Effector CD4-positive, alpha-beta T cell (primary cell): ENCODE measurements around the gene CRY2.
"Not testable (repeated sequence)": the region's sequence is repeated elsewhere in the genome, so short reads cannot be mapped to it uniquely, and the experiment has no call there.

Experiments
- DNase-seq: peaks from one replicate; pipeline ENCODE4 v3.0.0-alpha.2; 2020

The CRY2 gene

DNA sequence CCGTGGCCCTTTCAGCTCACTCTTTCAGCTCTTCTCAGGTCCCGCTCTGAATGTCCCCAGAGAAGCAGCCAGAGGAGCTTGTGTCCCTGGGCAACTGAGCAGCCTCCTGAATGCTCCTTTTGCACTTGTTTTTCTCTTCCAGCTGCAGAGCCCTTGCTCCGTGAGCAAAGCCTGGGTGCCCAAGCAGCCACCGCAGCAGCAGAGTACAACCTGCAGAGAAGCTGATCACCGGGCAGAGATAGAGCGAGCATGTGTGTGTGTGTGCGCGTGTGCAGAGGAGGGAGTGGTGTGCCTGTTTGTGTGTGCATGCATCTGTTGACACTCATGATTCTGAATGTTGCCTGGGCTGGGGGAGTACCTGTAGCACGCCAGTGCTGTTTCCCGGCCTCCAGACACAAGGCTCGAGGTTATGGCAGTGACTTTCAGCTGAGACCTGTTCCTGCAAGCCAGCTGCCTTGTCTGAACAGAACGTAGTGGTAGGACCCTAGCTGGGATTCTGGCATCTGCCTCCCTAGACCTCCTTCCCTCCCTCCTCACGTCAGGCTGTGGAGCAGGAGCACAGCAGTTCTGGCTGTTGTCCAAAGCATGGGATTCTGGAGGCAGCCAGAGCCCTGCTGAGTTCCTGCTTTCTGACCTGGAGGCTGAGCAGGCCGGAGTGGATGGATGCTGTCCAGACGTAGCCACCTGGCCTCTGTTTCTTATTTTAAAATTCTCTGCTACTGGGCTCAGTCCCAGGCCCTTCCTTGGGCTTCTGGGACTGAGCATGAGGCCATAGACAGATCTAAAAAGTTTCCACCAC is 33.7 kb downstream of the CRY2 start:
- DNase-seq = no peak

- DNase-seq = no peak
Observed at GRCh38 chr11:45881708-45882368, 34.6 kb downstream of the CRY2 start.

DNA sequence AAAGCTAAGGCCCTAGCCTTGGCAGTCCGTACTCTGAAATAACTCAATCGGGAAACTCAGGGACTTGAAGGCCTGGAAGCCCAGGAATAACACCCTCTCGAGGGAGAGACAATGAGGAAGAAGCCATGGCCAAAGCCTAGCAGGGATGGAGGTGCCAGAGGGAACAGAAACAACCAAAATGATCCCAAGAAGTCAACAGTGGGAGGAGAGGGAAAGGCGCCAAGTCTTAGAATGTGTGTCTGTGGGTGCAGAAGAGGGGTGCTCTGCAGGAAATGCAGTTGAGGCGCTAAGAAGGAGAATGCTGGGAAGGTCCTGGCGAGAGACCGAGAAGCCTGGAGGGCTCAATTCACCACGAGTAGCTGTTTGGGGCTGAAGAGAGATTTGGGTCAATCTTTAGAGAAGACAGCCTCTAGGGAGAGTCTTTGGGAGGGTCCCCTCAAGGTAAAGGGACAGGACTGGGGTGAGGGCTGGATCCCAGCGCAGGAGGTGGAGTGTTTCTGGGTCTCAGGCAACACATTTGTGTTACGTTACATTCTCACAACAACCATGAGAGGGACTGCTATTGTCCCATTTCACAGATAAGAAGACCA is 37.4 kb downstream of the CRY2 start:
- DNase-seq = no peak

- DNase-seq = peak; percentile 48
Observed at GRCh38 chr11:45885274-45885920, 38.1 kb downstream of the CRY2 start, which contains the start of gene MAPK8IP1. Gene MAPK8IP1, plus strand, starts transcription at chr11:45885651. Its CDS starts 170 bp downstream, at chr11:45885821.

GRCh38 chr11:45885921-45886721 is 38.8 kb downstream of the CRY2 start:
- no peak for DNase-seq

DNA sequence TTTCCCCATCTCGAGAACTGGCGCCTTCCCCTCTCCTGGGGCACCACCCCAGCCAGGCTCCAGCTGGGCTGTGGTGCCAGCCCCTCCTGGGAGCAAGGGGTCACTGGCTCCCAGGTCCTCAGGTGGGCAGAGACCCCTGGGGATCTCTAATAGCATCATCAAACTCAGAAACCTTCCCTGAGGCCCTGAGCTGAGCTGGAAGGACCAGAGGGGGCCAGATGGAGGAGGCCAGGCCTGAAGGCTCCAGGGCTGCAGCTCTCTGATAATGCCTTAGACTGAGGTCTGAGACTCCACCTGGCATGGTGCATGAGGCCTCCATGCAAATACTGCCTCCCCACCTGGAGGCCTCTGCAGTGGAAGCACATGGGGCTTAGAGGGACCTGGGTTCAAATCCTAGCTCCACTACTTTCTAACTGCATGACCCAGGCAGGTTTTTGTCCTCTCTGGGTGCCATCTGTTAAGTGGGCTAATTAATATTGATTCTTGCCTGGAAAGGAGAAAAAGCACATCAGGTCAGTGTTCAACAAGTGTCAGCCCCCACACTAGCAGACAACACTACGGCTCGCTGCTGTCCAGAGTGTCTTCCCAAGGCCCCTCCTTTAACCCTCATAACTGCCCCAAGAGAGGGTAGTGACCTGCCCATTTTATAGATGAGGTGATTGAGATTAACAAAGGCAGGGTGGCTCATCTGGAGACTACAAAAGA is 39.7 kb downstream of the CRY2 start:
- no peak for DNase-seq

GRCh38 chr11:45887587-45887986 is 40.3 kb downstream of the CRY2 start:
- no peak for DNase-seq

DNA sequence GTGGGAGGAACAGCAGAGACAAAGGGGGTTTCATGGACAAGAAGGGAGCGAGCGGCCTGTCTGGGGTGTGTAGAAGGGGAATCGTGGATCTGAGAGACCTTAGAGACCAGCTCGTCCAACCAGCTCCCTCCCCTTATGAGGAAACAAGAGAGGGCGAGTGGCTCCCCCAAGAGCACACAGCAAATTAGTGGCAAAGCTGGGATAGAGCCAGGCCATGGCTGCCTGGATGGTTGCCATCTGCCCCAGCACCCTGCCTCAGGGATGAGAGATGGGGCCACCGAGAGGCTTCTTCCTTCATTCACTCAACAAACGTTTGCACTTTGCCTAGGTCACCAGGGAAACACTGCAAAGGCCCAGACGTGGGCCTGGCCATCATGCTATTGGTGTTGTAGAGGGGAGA is 42.3 kb downstream of the CRY2 start:
- DNase-seq = no peak

DNA sequence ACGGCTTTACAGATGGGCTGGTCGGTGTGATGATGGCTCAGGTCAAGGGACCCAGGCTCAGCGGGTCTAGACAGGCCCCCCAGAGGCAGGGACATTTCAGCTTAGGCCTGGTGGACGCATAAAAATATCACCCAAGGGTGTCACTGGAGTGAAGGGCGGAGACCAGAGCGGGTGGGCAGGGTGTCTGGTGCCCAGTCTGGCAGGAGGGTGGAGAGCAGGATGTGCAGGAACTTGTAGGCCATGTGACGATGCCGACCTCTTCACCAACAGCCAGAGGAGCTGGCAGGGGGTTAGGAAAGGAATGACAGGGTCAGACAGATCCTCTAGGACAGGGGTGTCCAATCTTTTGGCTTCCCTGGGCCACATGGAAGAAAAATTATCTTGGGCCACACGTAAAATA is 42.7 kb downstream of the CRY2 start:
- no peak for DNase-seq

- no peak for DNase-seq
Observed at GRCh38 chr11:45890886-45891550, 43.7 kb downstream of the CRY2 start.

- DNase-seq = no peak
Observed at GRCh38 chr11:45892856-45893255, 45.6 kb downstream of the CRY2 start.

- no peak for DNase-seq
Observed at GRCh38 chr11:45894555-45895247, 47.4 kb downstream of the CRY2 start.

DNA sequence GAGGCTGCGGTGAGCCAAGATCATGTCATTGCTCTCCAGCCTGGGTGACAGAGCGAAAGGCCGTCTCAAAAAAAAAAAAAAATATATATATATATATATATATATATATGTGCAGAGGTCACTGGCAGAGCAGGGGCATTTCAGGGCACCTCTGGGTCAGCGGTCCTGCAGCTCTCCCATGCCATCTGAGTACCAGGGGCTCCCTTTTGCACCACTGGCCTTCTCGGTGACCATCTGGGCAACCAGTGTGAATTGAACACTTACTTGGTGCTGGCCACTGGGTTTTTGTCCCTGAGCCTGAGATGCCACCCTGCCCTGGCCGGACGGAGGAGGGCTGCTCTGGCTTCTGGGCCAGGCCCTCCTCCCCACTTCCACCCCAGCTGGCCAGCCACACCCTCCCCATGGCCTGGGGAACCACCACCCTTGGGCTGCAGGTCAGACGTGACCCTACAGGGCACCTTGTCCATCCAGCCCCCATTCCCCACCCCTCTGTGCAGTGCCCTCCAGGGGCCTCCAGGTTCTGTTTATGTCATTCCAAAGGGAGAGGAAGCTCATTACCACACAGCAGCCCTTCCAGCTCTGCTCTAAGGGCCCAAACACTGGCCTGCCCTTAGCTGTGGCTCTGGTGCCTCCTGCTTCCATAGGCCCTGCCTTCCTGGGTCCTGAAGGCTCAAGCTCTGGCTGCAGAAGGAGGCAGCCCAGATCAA is 48.4 kb downstream of the CRY2 start:
- no peak for DNase-seq

GRCh38 chr11:45896422-45896984 is 49.2 kb downstream of the CRY2 start:
- no peak for DNase-seq

- no peak for DNase-seq
Observed at GRCh38 chr11:45897556-45897955, 50.3 kb downstream of the CRY2 start.

DNA sequence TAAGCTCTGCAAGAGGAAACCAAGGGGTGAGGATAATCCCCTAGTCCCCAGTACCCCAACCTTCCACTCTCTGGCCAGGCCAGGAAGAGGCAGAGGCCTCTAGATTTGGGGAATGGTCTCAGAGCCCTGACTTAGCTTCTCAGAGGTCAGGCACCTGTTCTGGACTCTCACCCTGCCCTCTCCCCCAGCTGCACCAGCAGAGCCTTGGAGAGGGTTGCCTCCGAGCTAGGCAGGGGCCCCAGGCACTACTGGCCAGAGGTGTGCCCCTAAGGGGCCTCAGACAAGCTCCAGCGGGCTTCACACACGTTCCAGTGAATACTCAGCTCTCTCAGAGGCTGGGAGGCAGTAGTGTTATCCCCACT is 51.8 kb downstream of the CRY2 start:
- DNase-seq = no peak

GRCh38 chr11:45899448-45900174 is 52.3 kb downstream of the CRY2 start:
- peak; percentile 50 for DNase-seq

DNA sequence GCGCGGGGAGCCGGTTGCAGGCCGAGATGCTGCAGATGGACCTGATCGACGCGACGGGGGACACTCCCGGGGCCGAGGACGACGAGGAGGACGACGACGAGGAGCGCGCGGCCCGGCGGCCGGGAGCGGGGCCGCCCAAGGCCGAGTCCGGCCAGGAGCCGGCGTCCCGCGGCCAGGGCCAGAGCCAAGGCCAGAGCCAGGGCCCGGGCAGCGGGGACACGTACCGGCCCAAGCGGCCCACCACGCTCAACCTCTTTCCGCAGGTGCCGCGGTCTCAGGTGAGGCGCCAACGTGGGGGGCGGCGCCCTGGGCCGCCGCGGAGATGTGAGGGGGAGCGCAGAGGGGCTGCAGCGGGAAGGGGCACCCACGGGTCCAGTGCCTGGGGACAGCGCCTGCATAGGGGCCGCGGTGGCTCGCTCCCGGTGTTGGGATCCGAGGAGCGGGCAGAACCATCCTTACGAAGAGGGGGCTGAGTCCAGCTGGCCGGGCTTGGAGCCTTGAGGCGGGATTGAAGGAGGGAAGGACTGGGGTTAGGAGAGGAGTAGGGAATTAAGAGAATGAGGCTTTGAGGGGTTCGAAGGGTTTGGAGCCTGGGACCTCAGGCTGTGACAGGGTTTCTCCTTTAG is 53.0 kb downstream of the CRY2 start:
- not testable (repeated sequence) for DNase-seq
